Fibroblast of pulmonary artery (primary cell): ENCODE results near the gene DOCK8.

Experiments
- DNase-seq: peaks from one replicate; pipeline ENCODE4 v3.0.0-alpha.2; 2010; ENCODE audit warnings: low read depth
- H3K4me3 ChIP-seq: replicated peaks from 2 replicates; pipeline ENCODE4 v1.5.1; 2011; ENCODE audit warnings: low read depth, mild to moderate bottlenecking, control low read depth, low read length, moderate library complexity
- TF ChIP-seq, protein P1 (sequence below): IDR thresholded peaks from 2 replicates; pipeline ENCODE4 v1.5.1; 2011; ENCODE audit warnings: mild to moderate bottlenecking, control low read depth, low read length, inconsistent platforms; ENCODE audit errors: missing control alignments

The DOCK8 gene

GRCh38 chr9:392077-392804, 177.6 kb downstream of the DOCK8 start:
- DNase-seq = no peak
- no peak overlapping the region for H3K4me3 ChIP-seq
- TF ChIP-seq, protein P1, sequence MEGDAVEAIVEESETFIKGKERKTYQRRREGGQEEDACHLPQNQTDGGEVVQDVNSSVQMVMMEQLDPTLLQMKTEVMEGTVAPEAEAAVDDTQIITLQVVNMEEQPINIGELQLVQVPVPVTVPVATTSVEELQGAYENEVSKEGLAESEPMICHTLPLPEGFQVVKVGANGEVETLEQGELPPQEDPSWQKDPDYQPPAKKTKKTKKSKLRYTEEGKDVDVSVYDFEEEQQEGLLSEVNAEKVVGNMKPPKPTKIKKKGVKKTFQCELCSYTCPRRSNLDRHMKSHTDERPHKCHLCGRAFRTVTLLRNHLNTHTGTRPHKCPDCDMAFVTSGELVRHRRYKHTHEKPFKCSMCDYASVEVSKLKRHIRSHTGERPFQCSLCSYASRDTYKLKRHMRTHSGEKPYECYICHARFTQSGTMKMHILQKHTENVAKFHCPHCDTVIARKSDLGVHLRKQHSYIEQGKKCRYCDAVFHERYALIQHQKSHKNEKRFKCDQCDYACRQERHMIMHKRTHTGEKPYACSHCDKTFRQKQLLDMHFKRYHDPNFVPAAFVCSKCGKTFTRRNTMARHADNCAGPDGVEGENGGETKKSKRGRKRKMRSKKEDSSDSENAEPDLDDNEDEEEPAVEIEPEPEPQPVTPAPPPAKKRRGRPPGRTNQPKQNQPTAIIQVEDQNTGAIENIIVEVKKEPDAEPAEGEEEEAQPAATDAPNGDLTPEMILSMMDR = no peak

- TF ChIP-seq, protein P1 = no peak
- no peak for DNase-seq
- H3K4me3 ChIP-seq = no peak overlapping the region
These were observed 179.8 kb downstream of the DOCK8 start for GRCh38 chr9:394347-395052.

GRCh38 chr9:396396-396795, 181.7 kb downstream of the DOCK8 start:
- DNase-seq = no peak
- no peak overlapping the region for H3K4me3 ChIP-seq
- TF ChIP-seq, protein P1 = no peak

DNA sequence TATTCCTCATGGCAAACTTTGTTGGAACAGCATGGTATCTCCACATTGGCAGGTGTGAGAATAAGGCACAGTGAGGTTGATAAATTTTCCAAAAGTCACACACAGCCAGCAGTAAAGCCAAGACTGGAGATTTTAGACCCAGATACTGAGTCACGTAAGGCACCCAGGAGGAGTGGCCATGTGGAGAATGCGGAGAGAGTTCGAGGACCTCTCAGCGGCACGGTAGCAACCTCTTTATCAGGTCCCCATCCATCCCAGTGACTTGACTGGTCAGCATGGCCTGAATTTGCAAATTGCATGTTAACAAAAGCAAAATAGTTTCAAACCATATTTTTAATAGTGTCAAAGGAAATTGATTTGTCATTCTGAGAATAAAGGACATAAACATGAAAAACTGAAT, 183.4 kb downstream of the DOCK8 start:
- DNase-seq = no peak
- H3K4me3 ChIP-seq = no peak overlapping the region
- TF ChIP-seq, protein P1 = no peak

- no peak overlapping the region for H3K4me3 ChIP-seq
- no peak for DNase-seq
- TF ChIP-seq, protein P1 = no peak
These were observed 186.6 kb downstream of the DOCK8 start for GRCh38 chr9:401223-401622.

GRCh38 chr9:404234-404633, 189.6 kb downstream of the DOCK8 start:
- TF ChIP-seq, protein P1 = no peak
- DNase-seq = no peak
- H3K4me3 ChIP-seq = no peak overlapping the region
